KBM-7 (cell line): ENCODE results near the gene FAM217B.

ENCODE experiments used
- DNase-seq: peaks from one replicate; pipeline ENCODE4 v3.0.0-alpha.2; 2015
- in situ Hi-C: fragments of 300-500 bp; cut with MboI; formaldehyde crosslinking; loops from 2 replicates; pipeline ENCODE4 v1.14.3; 2020; ENCODE audit warnings: low sequenced_read_pairs, low pct_unique_long_range_greater_than_20kb, mixed read lengths

FAM217B gene

DNA sequence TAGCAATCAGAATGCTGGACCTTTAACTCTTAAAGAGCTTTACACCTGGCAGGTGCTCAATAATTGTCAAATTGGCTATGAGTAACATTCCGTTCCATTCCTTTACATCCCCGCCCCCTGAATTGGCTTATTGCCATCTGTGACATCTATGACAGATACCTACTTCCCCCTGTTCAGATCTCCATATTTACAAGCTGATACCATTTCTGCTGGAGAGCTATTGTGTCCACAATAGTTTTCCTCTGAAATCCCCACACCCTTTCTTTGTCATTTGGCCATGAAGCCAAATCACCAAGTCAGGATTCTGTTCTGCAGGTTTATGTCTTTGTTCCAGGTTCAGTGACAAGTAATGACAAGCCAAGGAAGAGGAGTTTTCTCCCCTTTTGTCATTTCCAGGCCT is 21.2 kb downstream of the FAM217B start:
- DNase-seq = no peak
- in situ Hi-C loops = no loop called here

DNA sequence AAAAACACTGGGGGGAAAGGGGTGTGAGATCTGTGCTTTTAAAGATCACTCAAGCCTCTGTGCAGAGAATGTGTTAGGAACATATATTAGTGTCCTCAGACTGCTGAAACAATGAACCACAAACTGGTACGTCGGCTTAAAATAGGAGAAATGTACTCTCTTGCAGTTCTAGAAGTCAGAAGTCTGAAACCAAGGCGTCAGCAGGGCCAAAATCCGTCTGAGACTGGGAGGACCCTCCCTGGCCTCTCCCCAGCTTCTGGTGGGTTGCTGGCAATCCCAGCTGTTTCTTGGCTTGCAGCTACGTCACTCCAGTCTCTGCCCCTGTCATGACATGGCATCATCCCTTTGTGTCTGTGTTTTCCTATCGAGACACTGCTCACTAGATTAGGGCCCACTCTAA is 22.0 kb downstream of the FAM217B start:
- in situ Hi-C loops = no loop called here

DNA sequence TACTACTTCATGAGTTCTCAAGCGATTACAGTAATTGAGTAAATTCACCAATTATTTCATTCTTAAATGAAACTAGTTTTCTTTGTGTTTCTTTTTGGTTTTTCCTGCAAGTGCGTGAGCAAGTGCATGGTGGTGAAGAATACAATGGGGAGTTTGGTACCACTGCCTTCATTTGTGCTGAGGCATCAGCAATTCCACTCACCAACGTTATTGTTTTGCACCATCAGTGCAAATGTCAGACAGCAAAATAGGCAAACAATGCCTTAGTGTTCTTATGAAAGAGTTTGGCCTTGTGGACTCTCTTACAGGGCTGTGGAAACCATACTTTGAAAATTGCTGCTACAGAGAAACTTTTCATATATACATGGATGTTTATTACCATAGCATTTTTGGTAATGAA is 26.2 kb downstream of the FAM217B start:
- DNase-seq = no peak
- in situ Hi-C loops = no loop called here

More for the DNA sequence above, 22.0 kb downstream of the FAM217B start:
- no peak for DNase-seq

DNA sequence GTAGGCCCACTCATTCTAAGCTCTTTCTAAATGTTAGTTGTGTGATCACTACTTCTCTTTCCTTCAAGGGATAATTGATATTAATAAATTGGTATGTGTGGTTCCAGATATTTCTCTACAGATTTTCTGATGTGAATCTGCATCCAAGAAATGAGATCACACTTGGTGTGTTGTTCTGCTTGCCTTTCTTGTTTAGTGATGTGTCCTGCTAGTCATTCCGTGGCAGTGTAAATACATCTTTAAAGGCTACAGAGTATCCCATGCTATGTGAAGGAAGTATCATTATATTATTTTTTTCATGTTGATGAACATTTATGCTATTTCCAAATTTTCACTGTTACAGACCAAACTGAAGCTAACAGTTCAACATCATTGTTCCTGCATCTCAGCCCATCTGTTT is 31.2 kb downstream of the FAM217B start:
- in situ Hi-C loops = no loop called here
- DNase-seq = no peak

DNA sequence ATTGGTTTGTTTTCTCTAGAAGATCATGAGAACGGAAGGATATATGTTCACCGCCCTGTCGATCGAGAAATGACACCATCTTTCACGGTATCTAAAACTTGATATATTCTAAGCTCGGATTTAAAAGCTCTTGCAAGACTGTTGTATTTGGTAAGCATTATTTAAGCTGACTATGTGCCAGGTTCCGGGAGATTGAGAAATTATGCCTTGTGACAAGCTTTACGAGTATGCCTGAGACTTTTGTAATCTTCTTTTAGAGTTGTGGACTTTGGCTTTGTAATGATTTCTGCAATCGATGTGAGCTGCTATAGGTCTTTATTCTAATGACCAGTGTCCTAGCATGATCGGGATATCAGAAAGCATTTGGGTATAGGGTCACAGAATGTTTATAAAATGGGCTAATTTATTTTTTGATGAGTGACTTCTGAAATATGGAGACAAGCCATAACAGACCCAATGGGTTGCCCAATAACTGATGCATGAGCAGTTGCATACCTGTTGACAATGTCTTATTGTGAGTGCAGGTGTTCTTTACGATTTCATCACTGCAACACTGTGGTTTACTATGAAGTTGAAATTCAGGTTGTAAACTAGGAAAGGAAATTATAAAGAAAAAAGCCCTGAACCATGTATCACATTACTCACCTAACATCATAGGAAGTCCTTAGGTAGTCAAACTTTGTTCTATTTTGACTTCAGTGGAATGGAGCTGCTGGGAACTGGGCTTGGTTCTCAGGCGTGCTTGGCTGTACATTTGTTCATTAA is 32.0 kb downstream of the FAM217B start:
- in situ Hi-C loops = no loop called here

DNA sequence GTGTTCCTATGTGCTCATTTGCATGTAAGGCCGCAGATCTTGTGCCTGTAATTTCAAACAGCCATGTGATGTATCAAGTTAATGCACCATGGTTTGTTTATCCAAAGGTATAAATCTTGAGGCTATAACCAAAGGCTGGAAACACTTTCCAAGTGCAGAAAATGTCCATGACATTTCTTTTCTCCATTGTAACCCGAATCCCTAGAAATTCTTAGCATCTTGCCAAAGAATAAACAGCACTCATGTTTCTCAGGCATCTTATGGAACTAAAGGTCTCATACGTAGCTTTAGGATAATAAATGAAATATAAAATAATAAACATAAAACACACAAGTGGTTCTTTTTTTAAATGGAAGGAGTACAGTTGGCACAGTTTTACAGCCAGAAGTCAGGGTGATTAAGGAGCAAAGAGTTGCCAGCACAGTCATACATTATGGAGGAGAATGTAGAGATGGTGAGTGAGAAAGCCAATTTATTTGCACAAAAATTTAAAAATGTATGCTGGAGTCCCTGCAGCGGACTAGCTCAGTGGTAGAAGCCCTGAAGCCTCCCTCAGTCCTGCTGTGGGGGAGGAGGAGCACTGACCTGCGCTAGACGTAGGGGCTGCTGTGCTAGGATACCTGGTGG is 36.1 kb downstream of the FAM217B start:
- in situ Hi-C loops = no loop called here
- no peak for DNase-seq

More for the DNA sequence above, 32.0 kb downstream of the FAM217B start:
- no peak for DNase-seq

DNA sequence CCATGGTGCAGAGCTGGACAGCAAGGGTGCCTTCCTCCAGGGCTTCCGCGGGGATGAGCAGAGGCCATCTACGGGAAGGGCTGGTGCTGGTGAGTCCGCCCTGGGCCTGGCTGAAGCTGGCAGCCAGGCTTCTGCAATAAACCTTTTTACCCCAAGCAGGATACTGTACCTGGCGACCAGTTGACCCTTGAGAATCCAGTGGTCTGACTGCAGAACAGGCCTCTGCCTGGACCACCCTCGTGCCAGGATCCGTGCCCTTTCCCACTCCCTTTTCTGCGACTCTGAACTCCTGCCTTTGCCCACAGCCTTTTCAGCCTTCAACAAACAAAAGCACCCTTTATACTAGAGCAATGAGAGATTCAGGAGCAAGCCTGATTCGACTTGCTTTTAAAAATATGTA is 36.9 kb downstream of the FAM217B start:
- no peak for DNase-seq
- in situ Hi-C loops = no loop called here

DNA sequence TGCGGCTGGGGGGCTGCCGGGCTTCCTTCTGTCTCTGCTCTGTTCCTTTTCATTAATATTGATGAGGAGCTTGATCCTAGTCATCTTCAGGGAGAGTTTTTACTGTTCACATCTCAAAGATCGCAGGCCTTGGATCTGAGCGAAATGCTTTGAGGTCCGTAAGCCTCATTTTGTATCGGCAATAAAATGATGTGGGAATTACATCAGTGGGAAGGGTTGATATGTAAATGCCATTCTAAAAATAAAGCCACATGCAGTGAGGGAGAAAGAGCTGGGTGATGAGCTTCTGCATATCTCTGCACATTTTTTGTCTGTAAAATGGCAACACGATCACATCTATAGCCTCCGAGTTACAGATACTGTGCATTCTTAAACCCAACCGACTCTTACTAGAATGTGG is 42.9 kb downstream of the FAM217B start:
- no peak for DNase-seq
- in situ Hi-C loops = no loop called here

DNA sequence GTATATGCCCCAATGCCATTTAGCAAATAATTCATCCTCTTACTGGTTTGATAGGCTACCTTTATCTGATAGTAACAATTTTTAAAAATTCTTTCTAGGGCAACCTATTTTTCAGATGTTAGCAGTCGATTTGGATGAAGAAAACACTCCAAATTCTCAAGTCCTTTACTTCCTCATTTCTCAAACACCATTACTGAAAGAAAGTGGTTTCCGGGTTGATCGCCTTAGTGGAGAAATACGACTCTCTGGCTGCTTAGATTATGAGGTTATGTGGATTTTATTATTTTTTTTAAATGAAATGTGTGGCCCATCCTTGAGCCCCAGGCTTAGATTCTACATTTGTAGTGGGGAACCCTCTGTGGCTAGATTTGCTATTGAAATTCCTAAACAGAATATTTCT is 44.4 kb downstream of the FAM217B start:
- peak; percentile 78 for DNase-seq
- in situ Hi-C loops = no loop called here

DNA sequence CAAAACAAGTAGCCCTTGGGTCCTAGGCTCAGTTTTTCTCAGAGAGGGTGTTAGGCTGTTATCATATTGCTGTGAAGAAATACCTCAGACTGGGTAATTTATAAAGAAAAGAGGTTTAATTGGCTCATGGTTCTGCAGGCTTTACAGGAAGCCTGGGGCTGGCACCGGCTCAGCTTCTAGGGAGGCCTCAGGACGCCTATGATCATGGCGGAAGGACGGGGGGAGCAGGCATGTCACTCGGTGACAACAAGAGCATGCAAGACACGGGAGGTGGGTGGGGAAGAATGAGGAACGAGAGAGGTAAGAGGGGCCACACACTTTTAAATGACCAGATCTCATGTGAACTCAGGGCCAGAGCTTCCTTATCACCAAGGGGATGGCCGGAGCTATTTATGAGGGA is 45.0 kb downstream of the FAM217B start:
- in situ Hi-C loops = no loop called here
- DNase-seq = peak; percentile 37

DNA sequence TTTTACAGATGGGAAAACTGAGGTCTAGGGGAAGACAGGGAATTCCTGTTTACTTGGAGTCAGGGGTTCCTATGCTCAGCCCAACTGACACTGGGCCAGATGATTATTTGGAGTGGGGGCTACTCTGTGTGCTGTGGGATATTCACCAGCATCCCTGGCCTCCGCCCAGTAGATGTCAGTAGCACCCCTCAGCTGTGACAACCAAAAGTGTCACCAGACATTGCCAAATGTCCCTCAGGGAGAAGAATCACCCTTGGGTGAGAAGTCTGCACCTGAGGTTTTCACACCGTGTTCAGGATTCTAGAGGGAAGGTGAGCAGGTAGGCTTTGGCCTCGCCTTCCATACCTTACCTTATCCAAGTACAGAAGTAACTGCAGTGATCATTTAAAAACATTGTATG is 45.7 kb downstream of the FAM217B start:
- peak; percentile 40 for DNase-seq
- in situ Hi-C loops = no loop called here

DNA sequence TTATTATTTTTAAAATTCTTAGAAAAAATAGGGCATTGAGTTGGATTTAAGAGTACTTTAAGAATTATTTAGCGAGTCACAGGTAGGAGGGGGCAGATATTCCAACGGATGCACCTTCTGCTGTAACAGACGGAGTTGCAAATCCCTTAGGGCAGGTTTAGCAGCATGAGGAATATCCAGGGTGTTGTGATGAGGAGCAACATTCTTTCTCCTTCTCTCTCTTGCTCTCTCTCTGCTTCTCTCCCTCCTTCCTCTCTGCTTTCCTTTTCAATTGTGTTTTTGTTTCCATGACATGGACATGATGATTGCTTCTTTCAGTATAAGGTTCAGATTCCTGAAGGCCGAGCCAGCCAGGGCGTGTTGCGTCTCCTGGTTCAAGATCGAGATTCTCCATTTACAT is 46.9 kb downstream of the FAM217B start:
- no peak for DNase-seq
- in situ Hi-C loops = no loop called here

DNA sequence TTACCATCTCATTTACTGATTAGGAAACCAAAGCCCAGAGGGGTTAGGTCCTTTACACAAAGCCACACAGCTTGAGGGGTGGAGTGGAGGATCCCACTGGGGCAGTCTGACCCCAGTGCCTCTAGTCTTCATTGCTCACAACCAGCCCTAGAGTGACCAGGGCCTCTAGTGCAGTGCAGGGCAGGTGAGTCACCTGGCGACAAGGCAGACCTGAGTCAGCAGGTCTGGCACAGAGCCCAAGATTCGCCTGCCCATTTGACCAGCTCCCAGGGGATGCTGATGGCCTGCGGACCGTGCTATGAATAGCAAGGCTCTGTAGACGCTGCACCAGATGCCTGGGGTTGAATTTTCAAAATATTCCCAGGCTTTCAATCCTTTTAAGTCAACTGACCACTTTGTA is 48.0 kb downstream of the FAM217B start:
- no peak for DNase-seq
- in situ Hi-C loops = no loop called here

DNA sequence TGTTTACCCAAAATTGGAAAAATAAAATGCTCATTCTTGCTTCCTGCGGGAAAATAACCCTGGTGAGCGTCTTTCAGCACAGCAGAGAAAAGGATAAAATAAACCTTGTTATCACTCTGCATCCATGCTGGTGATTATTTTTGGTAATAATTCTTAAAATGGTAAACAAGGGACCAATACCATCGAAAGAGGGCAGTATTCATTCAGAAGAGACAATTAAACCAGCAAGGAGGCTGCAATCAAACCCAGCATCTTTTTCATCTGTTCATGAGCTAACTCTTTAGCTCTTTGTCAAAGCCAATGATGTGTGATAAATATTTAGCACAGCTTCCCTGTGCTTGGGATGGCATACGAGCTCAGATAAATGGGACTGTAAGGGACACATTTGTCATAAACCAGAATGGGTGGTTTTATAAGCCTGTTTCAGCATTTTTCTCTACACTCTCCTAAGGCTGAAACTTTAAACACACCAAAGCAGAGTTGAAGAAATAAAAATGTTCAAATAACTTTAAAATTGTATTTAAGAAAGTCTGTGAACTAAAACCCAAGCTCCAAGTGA is 52.4 kb downstream of the FAM217B start:
- in situ Hi-C loops = loop anchor here (10.0 kb wide), 1 partner anchor 52 kb away; no protein-coding TSS in a partner anchor
- DNase-seq = peak; percentile 77

DNA sequence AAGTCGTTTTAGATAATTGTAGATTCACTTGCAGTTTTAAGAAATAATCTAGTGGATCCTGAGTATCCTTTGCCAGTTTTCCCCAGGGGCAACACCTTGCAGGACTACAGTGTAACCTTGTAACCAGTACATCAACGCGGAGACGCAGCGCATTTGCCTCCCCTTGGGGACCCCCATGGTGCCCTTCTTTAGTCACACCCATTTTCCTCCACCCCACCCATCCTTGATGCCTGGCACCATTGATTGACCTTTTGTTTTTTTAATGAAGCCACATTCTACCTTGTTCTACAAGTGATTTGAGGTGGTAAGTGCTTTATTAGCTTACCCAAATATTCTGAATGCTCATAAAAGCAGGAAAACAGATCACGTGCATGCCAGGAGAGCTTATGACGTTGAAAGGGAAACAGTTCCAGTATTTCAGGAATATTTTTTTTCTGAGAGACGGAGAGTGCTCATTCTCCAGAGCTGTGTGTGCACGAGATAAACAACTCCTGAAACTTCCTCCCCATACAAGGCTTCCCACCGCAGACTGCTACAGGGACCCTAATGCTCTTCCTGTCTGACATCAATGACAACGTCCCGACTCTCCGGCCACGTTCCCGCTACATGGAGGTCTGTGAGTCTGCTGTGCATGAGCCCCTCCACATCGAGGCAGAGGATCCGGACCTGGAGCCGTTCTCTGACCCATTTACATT is 53.7 kb downstream of the FAM217B start:
- peak; percentile 54 for DNase-seq
- in situ Hi-C loops = loop anchor here (10.0 kb wide), 1 partner anchor 51 kb away; no protein-coding TSS in a partner anchor

DNA sequence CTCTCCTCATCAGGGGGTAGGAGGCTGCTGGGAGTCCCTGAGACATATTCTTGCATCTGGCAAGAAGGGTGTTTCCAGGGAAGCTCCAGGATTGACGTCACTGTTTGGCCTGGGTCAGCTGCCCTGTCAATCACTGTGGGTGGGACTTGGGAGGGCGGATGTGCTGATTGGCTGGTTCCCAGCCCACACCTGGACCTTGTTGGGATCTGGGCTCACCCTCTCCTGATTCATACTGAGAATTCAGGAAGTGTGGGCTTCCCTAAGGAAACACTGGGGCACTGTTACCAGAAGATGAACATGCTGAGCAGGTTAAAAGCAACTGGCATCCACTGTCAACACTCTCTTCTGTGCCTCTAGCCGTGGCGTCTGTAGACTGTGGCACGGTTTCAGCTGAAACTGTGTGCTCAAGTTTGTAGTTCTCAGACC is 54.5 kb downstream of the FAM217B start:
- in situ Hi-C loops = loop anchor here (10.0 kb wide), 1 partner anchor 50 kb away; no protein-coding TSS in a partner anchor
- DNase-seq = peak; percentile 57

DNA sequence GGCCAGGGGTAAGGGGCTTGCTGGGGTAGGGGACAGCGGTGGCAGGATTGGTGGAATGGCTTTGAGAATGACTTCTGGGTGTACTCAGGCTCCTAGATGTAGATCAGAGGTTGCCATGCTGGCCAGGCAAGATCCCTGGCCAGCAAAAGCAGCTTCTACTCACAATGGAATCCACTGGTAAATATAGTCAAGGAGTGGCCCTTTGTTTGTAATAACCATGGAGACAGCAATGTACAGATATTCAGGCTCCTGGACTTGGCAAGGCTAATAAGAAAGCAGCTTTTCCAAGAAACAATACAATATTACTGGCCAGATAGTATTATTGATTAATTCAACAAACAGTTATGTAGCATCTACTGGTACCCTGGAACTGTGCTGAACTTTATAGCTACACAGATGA is 55.9 kb downstream of the FAM217B start:
- in situ Hi-C loops = loop anchor here (10.0 kb wide), 1 partner anchor 49 kb away; no protein-coding TSS in a partner anchor
- no peak for DNase-seq

DNA sequence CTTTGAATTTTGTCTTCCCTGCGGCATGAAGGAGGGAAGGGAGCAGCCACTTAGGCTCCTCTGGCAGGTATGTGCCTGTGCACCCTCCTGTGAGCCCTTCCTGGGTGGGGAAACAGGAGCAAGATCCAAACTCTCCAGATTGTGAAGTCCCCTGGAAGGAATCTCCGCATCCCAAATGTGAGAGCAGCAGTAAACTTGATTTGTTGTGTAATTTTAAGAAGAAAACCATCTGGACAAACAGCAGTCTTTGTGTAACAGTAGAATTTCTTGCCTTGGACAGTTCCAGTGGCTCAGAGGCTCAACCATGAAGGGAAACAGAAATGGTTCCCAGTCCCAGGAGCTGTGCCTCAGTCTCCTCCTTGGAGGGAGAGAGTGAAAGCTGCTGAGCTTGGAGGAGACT is 57.7 kb downstream of the FAM217B start:
- in situ Hi-C loops = loop anchor here (10.0 kb wide), 1 partner anchor 47 kb away; no protein-coding TSS in a partner anchor
- DNase-seq = no peak
